NK-92 (cell line): ENCODE results near the gene HECW1.
"Not testable (repeated sequence)": the region's sequence is repeated elsewhere in the genome, so short reads cannot be mapped to it uniquely, and the experiment has no call there.

Source experiments
- DNase-seq: peaks from one replicate; lab custom pipeline; 2025; ENCODE audit not compliant: unreplicated experiment; lab: John Stamatoyannopoulos, UW

HECW1 gene

DNA sequence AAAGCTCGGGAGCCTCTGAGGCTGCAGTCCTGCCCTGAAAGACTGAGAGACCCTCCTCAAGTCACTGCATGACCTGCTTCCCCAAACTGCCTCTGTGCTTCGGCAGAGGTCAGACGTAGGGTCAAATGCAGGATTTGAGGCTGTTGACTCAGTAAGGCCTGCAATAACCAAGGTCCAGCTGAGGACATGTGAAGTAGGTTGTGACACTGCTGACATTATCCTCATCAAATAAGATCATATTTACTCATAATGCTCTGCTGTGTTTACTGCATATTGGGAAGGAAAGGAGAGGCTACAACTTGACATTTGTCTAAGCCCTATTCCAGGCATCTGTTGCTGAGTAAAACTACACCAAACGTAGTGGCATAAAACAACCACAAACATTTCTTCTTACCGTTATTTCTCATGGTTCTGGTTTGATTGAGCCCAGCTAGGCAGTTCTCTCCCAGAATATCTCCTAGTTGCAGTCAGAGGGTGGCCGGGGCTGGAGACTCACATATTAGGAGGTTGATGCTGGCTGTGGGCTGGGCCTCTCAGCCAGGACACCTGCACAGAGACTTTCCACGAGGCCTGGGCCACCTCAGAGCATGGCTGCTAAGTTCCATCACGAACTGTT, 348.4 kb downstream of the HECW1 start:
- DNase-seq, result no peak

GRCh38 chr7:43461349-43462024, 349.0 kb downstream of the HECW1 start:
- no peak for DNase-seq

GRCh38 chr7:43462836-43463235, 350.4 kb downstream of the HECW1 start:
- no peak for DNase-seq

DNA sequence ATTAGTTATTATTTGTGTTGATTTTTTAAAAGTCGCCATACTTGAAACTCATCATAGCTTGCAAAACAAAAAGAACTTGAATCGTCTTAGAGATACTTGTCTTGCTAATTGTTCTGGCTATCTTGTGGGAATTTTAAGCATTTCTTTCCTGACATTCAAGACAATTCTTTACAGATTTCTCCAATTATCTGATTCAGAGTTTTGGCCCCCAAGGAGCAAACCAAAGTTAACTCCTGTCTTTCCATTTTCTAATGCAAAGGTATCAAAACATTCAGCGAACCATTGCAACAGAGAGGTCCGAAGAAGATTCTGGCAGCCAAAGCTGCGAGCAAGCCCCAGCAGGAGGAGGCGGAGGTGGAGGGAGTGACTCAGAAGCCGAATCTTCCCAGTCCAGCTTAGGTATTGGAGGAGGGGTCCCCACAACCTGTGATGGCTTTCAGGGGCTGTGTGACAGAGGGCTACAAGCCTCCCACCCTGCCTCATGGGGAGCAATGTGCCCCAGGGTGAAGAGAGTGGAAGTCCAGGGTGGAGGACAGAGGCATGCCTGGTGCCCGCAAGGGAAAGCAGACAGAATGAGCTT, 351.0 kb downstream of the HECW1 start:
- DNase-seq, result no peak

DNA sequence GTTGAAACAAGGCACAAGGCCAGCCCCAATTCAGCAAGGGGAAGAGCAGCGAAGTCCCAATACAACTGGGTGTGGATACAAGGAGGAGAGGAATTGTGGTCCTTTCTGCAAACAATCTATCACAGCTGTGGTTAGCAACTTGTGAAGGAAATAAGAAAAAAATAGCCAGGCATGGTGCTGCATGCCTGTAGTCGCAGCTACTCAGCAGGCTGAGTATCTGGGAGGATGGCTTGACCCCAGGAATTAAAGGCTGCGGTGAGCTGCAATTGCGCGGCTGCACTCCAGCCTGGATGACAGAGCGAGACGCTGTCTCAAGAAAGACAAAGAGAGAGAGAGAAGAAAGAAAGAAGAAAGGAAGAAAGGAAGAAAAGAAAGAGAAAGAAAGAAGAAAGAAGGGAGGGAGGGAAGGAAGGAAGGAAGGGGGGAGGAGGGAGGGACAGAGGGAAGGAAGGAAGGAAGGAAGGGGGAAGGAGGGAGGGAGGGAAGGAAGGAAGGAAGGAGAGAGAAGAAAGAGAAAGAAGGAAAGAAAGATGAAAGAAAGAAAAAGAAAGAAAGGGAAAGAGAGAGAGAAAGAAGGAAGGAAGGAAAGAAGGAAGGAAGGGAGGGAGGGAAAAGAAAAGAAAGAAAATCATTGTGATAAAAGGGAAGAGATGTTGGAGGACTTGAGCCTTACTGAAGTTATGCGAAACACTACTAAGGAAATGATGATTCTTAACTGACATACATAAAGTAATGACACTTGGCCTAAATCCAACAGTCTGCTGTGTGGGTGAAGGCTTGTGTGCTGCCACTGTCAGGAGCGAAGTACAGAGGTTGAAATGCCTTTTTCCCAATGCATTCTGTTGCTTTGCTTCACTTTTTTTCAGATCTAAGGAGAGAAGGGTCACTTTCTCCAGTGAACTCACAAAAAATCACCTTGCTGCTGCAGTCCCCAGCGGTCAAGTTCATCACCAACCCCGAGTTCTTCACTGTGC, 353.4 kb downstream of the HECW1 start:
- no peak for DNase-seq

DNA sequence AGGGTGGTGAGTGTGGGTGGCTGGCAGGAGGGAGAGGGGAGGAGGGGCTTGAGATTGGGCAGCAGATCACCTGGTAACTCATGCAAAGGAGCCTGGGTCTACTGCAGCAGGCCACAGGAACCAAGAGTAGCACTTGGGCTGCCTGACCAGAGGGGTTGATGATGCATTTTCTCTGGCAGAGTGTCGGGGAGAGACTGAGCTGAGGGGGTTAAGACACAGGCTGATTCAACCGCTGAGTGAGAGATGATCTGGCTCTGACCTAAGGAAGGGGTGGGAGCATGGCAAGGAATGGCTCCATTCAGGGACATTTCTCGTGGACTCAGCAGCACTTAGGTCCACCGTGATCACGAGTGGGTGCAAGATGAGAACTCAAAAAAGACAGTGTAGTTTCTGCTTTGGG, 355.0 kb downstream of the HECW1 start:
- DNase-seq, result no peak

DNA sequence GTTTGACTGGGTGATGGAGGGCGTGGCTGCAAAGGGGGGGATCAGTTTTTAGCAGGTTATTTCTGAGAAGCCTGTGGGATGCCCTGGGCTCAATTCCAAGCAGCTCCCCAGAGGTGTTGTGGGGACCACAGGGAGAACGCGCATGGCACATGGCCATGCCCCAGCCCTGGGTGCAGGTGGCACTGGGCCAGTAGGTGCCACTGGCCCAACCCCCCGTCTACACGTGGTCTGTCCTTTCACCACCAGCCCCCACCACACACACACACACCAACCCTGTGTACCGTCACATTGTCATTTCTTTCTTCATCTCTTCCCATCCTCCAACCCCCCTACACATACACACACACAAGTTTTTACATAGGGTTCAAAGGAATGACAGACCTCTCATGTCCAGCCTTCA, 355.4 kb downstream of the HECW1 start:
- DNase-seq, result no peak

DNA sequence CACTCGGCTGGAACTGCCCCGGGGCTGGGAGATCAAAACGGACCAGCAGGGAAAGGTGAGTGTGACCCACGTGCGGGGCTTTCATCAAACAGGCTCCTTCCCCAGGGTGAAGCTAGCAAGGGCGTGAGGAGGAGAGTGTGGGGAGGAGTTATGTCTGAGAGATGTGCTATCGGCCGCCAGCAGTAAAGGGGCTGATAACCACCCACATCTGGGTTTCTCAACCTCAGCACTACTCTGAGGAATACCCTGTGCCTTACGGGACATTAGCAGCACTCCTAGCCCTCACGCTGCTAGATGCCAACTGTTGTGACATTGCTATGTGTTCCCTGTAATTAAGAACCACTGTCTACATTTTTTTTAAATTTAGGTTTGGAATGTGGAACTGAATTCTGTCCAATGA, 356.6 kb downstream of the HECW1 start:
- DNase-seq, result no peak

GRCh38 chr7:43470110-43470509, 357.7 kb downstream of the HECW1 start:
- no peak for DNase-seq

GRCh38 chr7:43475983-43476382, 363.5 kb downstream of the HECW1 start:
- DNase-seq, result no peak

GRCh38 chr7:43476896-43477295, 364.4 kb downstream of the HECW1 start:
- DNase-seq, result no peak

GRCh38 chr7:43479042-43479441, 366.6 kb downstream of the HECW1 start:
- DNase-seq, result no peak

DNA sequence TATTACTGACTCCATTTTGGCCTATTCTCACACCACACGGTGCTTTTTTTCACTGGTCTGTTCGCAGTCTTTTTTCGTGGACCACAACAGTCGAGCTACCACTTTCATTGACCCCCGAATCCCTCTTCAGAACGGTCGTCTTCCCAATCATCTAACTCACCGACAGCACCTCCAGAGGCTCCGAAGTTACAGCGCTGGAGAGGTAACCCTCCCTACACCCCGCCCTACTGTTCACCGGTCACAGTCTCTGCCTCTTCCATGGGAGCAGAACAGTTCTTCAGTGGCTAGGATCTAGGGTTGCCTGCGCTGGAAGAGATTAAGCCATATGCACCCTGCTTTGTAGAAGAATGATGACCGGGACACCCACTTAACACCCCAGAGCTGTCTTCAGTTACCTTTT, 367.1 kb downstream of the HECW1 start:
- no peak for DNase-seq

- no peak for DNase-seq
Measured at GRCh38 chr7:43480581-43480980, 368.1 kb downstream of the HECW1 start.

- no peak for DNase-seq
Measured at GRCh38 chr7:43481902-43482678, 369.6 kb downstream of the HECW1 start.

DNA sequence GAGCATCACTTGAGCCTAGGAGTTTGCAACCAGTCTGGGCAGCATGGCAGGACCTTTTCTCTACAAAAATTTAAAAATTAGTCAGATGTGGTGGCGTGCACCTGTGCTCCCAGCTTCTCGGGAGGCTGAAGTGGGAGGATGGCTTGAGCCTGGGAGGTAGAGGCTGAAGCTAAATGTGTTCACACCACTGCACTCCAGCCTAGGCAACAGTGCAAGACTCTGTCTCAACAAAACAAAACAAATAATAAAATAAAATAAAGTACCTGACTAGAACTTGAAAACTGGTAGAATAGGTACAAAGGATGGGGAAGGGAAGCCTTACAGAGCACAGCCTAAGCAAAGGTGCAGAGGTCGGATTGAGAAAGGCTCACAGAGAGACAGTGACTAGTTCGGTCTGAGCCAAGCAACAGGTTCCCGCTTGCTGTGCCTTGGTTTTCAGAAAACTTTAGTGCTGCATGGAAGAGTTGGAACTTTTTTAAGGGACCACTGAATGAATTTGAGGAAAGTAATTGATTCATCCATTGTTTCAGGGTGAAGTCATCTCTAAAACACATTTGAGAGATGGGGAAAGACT, 370.3 kb downstream of the HECW1 start:
- no peak for DNase-seq

DNA sequence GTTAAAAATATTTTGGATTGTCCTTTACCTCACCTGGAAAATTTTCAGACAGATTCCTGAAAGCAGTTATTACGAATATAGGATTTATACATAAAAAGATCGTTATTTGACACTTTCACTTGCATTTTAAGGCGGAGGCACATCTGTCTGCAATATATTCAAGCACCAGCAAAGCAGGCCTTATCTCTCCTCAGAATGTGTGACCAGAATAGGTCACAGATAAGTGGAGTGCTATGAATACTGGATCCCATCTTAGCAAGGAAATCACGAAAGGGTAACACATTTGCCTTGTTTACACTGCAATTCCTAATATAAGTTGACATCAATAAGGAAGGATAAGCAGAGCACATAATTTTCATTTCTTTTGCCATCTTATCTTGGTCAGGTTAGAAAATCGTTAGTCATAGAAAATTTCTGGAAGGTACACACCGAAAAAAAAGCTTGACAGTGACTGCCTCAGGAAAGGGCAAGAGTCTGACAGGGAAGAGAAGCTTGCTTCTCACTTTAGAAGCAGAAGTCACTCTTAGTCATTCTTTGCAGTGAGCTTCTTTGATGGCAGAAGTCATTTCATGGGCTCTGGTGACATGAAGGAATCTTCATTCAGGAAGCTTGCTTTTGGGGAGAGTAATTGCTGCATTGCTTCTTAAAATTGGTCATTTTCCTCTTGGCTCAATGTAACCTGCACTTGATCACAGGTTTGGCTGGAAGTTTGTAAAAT, 372.4 kb downstream of the HECW1 start:
- DNase-seq, result no peak

DNA sequence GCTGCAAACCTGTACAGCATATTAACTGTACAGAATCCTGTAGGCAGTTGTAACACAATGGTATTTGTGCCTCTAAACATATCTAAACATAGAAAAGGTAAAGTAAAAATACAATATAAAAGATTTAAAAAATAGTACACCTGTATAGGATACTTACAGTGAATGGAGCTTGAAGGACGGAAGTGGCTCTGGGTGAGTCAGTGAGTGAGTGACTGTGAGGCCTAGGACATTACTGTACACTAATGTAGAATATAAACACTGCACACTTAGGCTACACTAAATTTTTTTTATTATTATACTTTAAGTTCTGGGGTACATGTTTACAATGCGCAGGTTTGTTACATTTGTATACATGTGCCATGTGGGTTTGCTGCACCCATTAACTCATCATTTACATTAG, 373.1 kb downstream of the HECW1 start:
- no peak for DNase-seq

GRCh38 chr7:43486008-43486407, 373.6 kb downstream of the HECW1 start:
- not testable (repeated sequence) for DNase-seq

DNA sequence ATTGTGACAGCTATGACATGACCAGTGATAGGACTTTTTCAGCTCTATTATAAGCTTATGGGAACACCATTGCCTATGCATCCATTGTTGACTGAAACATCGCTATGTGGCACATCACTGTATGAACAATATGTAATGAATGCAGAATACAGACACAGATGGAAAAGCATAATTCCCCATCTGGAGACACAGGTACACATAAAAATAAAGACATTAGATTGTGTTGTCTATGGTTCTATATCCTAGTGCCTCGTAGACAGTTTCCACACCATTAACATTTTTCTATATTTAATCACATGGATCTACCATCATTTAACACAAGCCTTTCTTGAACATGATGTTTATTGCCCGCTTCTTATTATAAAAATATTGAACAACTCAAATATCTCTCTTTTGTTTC, 374.2 kb downstream of the HECW1 start:
- DNase-seq, result no peak
